ENCODE data around the gene SYNJ2BP.

SYNJ2BP gene

GRCh38 chr14:70392676-70393075 lies 24.2 kb downstream of the SYNJ2BP start:
- DNase-seq (ENCODE audit: low read depth in 2 of 2) = no peak

GRCh38 chr14:70391493-70392391 lies 25.1 kb downstream of the SYNJ2BP start:
- DNase-seq (ENCODE audit: low read depth in 2 of 2) = no peak

GRCh38 chr14:70382536-70382935 lies 34.4 kb downstream of the SYNJ2BP start:
- DNase-seq (ENCODE audit: low read depth in 2 of 2) = no peak

- no peak for DNase-seq (ENCODE audit: low read depth in 2 of 2)
Measured at GRCh38 chr14:70380824-70381223, 36.1 kb downstream of the SYNJ2BP start.

GRCh38 chr14:70378696-70379095 lies 38.2 kb downstream of the SYNJ2BP start:
- no peak for DNase-seq (ENCODE audit: low read depth in 2 of 2)
